GM18868 (cell line): Measurements from ENCODE around the gene LRP3.
"Not testable (repeated sequence)": the region's sequence is repeated elsewhere in the genome, so short reads cannot be mapped to it uniquely, and the experiment has no call there.

Source experiments
- ATAC-seq: cut with Tn5 transposase; IDR thresholded peaks from one replicate; pipeline ENCODE4 v1.9.1; 2021; ENCODE audit warnings: mild to moderate bottlenecking, moderate library complexity; ENCODE audit not compliant: unreplicated experiment

LRP3 gene

GRCh38 chr19:33201886-33202545 lies 7.9 kb downstream of the LRP3 start:
- ATAC-seq, result no peak

- ATAC-seq, result no peak
Measured at GRCh38 chr19:33202546-33203507, 8.7 kb downstream of the LRP3 start.

DNA sequence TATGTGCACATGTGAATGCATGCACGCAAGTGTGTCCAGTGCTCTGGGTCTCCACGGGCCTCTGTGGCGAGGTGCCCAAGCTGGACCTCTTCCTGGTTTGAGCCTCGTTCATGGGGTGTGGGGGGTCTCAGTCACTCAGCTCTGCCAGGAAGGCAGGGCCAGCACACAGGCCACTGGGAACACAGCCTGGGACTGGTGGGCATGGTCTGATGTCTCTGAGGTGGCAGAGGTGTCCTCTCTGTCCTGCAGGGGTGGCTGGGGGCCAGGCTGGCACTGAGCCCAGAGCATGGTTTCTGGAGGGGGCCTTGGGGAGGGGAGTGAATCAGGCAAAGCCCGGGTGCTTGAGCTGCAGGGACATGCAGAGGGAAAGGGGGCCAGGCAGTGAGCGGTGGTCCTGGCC lies 9.4 kb downstream of the LRP3 start:
- no peak for ATAC-seq

- ATAC-seq, result no peak
Measured at GRCh38 chr19:33204136-33204973, 10.2 kb downstream of the LRP3 start.

DNA sequence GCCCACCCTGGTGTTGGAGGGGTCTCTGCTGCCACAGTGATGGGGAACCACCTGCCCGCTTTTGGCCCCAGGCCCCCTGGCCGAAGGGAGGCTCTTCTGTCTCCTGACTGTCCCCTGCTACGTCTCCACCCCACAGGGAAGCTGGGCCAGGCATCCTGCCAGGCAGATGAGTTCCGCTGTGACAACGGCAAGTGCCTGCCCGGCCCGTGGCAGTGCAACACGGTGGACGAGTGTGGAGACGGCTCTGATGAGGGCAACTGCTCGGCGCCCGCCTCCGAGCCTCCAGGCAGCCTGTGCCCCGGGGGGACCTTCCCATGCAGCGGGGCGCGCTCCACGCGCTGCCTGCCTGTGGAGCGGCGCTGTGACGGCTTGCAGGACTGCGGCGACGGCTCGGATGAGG lies 11.0 kb downstream of the LRP3 start:
- no peak for ATAC-seq

- no peak for ATAC-seq
Measured at GRCh38 chr19:33205531-33206260, 11.6 kb downstream of the LRP3 start.

DNA sequence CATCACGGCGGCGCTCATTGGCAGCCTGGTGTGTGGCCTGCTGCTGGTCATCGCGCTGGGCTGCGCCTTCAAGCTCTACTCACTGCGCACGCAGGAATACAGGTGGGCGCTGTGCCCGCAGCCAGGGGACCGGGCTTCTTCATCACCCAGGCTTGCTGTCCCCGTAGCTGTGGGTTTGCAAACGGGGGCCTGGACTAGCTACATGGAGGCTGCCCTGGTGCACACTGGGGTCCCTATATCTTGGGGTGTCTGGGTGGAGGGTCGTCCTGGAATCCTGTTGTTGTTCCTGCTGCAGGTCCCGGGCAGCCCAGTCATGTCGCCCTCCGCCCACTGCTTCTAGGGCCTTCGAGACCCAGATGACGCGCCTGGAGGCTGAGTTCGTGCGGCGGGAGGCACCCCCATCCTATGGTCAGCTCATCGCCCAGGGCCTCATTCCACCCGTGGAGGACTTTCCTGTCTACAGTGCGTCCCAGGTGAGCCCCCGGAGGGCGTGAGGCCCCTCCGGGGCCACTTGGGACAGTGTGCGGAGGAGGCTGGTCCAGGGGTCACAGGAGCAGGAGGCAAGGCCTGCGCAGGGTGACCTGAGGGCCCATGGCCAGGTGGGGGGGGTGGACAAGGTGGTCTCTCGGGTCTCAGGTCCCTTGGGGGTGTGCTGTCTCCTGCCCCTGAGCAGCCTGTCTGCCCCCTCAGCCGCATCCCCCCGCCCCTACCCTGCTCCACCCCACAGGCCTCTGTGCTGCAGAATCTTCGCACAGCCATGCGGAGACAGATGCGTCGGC lies 12.3 kb downstream of the LRP3 start:
- no peak for ATAC-seq

GRCh38 chr19:33207040-33207620 lies 13.0 kb downstream of the LRP3 start:
- no peak for ATAC-seq

GRCh38 chr19:33207903-33208302 lies 13.8 kb downstream of the LRP3 start:
- ATAC-seq, result no peak

DNA sequence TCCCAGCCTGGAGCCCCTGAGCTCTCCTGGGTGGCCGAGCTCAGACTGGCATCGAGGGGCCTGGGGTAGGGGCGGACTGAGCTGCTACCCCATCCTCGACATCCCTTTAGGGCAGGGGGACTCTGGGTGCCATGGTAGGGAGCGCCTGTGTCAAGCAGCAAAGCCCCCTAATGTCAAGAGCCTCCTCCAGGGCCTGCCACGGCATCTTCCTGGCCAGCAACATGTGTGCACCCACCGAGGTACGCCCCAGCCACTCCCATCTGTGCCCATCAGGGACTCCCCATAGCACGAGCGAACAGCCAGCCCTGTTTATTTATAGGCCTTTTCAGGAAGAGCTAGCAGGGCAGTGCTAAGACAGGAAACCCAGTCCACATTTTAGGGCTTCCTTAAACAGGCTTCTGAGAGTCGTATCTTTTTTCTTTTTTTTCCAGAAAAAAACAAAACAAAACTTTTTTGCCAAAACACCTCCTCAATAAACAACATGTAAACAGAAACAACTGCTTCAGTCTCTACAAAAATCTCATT lies 14.3 kb downstream of the LRP3 start:
- ATAC-seq, result no peak

DNA sequence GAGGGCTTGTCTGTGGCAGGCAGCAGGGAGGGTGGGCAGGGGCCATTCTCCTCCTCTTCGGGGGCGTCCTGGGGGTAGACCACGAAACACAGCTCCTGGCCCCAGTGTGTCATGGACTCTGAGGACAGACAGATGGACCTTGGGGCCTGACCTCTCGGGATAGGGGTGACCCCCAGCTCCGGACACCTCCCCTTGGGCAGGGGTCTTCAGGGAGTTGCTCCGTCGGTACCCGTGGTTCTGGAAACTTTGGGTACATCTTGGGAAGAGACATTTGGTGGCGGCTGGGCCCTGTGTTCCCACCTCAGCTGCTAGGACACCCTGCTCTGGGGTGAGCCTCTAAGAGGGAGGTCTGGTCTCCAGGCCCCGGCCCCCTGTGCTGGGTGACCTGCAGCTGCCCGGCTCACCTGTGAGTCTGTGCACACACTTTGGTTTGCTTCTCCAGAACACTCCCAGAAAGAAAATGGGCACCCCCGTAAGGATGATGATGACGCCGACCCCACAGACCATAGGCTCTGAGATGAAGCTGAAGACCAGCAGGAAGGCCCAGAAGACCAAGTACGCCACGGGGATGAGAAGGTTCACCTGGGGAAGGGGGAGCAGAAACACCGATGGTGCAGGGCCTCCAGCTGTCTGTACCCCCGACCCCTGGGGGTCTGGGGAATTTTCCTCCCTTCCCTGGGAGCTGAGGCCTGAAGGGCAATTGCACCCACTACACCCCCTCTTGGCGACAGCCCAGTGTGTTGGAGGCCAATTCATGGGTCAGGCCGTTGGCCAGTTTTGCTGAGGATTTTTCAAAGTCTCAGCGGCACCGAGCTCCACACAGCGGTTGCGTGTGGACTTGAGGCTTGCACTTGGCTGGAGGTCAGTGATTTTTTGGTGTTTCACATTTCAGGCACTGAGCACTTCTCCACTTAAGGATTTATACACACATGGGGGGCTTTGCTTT lies 15.0 kb downstream of the LRP3 start:
- ATAC-seq, result no peak

- ATAC-seq, result not testable (repeated sequence)
Measured at GRCh38 chr19:33209850-33210230, 15.7 kb downstream of the LRP3 start.

DNA sequence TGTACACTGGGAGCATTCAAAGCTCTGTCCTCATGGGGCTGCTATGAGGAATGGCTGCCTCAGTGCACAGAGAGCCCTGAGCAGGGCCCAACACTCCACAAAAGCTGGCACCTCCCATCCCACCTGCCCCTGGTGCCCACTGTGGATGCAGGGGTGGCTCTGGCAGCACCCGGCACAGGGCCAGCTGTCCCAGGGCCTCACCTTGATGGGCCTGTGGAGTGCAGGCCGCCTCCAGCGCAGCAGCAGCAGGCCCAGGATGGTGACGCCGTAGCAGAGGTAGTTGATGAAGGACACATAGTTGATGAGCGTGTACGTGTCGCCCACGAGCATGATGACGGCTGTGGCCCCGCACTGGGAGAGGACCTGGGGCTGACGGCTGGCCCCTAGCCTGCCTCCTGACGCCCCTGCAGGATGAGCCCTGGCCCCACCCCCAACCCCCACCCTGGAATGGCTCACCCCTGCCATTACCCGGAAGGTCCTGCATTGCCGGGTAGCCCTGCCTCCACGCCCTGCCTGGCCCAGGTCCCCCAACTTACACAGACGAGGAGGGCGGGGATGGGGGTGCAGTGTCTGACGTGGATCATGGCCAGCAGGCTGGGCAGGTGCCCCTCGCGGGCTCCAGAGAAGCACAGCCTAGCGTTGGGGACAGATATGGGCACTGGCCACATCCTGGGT lies 16.3 kb downstream of the LRP3 start:
- no peak for ATAC-seq

DNA sequence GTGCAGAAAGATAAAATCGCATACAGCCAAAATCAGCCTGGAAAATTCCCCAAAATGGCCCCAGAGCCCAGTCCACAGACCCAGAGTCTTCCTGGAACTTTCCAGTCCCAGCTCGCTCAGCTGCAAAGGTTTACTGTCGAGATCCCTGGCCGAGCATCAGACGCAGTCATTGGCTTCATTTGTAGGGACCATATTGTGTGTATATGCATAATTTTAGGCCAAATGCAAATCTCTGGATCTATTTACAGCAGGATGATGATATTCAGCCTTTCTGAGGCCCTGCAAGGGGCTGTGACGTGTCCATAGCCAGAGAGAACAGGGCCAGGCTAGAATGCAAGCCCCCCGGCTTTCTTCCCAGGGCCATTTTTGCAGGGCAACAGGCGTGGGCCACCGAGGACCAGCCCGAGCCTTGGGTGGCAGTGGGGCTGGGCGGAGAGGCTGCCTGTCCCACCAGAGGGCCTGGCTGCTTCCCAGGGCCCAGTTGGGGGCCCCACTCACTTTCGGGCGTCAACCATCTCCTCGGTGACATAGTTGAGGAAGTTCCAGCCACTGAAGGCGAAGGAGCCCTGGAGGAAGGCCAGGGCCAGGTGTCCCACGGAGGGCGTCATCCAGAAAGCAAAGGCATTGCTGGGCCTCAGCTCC lies 17.8 kb downstream of the LRP3 start:
- ATAC-seq, result no peak

- no peak for ATAC-seq
Measured at GRCh38 chr19:33212436-33213172, 18.5 kb downstream of the LRP3 start.

DNA sequence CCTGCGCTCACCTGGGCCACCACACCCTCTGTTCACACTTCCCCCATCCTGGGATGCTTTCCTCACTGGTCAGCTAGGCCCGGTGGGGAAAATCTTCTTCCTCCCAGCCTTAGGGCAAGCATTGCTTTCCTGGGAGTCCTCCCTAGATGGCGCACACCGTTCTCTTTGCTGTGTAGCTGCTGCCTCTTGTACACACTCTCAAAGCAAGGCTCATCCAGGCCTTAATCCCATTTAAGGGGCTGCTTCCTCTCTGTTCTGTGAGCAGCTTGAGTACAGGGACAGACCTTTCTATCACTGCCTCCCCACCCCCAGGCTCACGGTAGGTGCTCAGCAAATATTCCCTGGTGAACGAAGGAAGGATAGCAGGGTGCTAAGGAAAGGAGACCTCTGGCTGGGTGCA lies 20.5 kb downstream of the LRP3 start:
- no peak for ATAC-seq
